ENCODE data around the gene CACNA1C.
"Not testable (repeated sequence)": the region's sequence is repeated elsewhere in the genome, so short reads cannot be mapped to it uniquely, and the experiment has no call there.

Gene CACNA1C

GRCh38 chr12:2488131-2488530, 435.3 kb downstream of the CACNA1C start:
- DNase-seq (ENCODE audit: low spot score), result no peak

- DNase-seq (ENCODE audit: low spot score), result no peak
Measured at GRCh38 chr12:2488596-2488995, 435.8 kb downstream of the CACNA1C start.

- DNase-seq (ENCODE audit: low spot score), result no peak
Measured at GRCh38 chr12:2489275-2489674, 436.5 kb downstream of the CACNA1C start.

- no peak for DNase-seq (ENCODE audit: low spot score)
Measured at GRCh38 chr12:2490831-2491230, 438.0 kb downstream of the CACNA1C start.

GRCh38 chr12:2491349-2491748, 438.6 kb downstream of the CACNA1C start:
- DNase-seq (ENCODE audit: low spot score), result not testable (repeated sequence)

- peak; percentile 24 for DNase-seq (ENCODE audit: low spot score)
Measured at GRCh38 chr12:2492236-2492635, 439.4 kb downstream of the CACNA1C start.

- DNase-seq (ENCODE audit: low spot score), result no peak
Measured at GRCh38 chr12:2493086-2493485, 440.3 kb downstream of the CACNA1C start.

- DNase-seq (ENCODE audit: low spot score), result no peak
Measured at GRCh38 chr12:2494486-2495192, 441.9 kb downstream of the CACNA1C start.

- DNase-seq (ENCODE audit: low spot score), result no peak
Measured at GRCh38 chr12:2495417-2496112, 442.8 kb downstream of the CACNA1C start.

- DNase-seq (ENCODE audit: low spot score), result no peak
Measured at GRCh38 chr12:2498964-2499500, 446.2 kb downstream of the CACNA1C start.

- no peak for DNase-seq (ENCODE audit: low spot score)
Measured at GRCh38 chr12:2501464-2502191, 448.8 kb downstream of the CACNA1C start.

- no peak for DNase-seq (ENCODE audit: low spot score)
Measured at GRCh38 chr12:2503036-2503435, 450.2 kb downstream of the CACNA1C start.

GRCh38 chr12:2503762-2504161, 451.0 kb downstream of the CACNA1C start:
- no peak for DNase-seq (ENCODE audit: low spot score)

- DNase-seq (ENCODE audit: low spot score), result no peak
Measured at GRCh38 chr12:2504577-2504976, 451.8 kb downstream of the CACNA1C start.

- no peak for DNase-seq (ENCODE audit: low spot score)
Measured at GRCh38 chr12:2507814-2508213, 455.0 kb downstream of the CACNA1C start.

GRCh38 chr12:2509137-2509536, 456.4 kb downstream of the CACNA1C start:
- DNase-seq (ENCODE audit: low spot score), result no peak

GRCh38 chr12:2510045-2510444, 457.3 kb downstream of the CACNA1C start:
- no peak for DNase-seq (ENCODE audit: low spot score)

GRCh38 chr12:2513141-2514037, 460.6 kb downstream of the CACNA1C start:
- no peak for DNase-seq (ENCODE audit: low spot score)

- no peak for DNase-seq (ENCODE audit: low spot score)
Measured at GRCh38 chr12:2514038-2514340, 461.2 kb downstream of the CACNA1C start.

GRCh38 chr12:2520722-2521246, 468.0 kb downstream of the CACNA1C start:
- DNase-seq (ENCODE audit: low spot score), result no peak

- no peak for DNase-seq (ENCODE audit: low spot score)
Measured at GRCh38 chr12:2523317-2523716, 470.5 kb downstream of the CACNA1C start.

- DNase-seq (ENCODE audit: low spot score), result no peak
Measured at GRCh38 chr12:2523844-2524243, 471.1 kb downstream of the CACNA1C start.

Measured in COLO829 (cell line).